WTC11 (cell line): Measurements from ENCODE around the gene SEMA3C.

ENCODE experiments used
- CTCF ChIP-seq: fragments of 200-600 bp; IDR thresholded peaks from 2 replicates; pipeline ENCODE4 v1.8.0; 2022; ENCODE audit warnings: antibody characterized with exemption
- E2F4 ChIP-seq: sonication (generic); formaldehyde crosslinking; IDR thresholded peaks from 2 replicates; pipeline ENCODE4 v1.8.1; 2022; ENCODE audit warnings: low read depth, mild to moderate bottlenecking, moderate library complexity, missing genetic modification reagents, borderline replicate concordance
- SP1 ChIP-seq: sonication (generic); formaldehyde crosslinking; conservative IDR thresholded peaks from 2 replicates; pipeline ENCODE4 v1.8.1; 2022; ENCODE audit warnings: missing genetic modification reagents

GRCh38 chr7:80883154-80884025 lies 35.5 kb downstream of the SEMA3C start:
- TF ChIP-seq E2F4 (CRISPR knock-in tag) (no peak), SP1 (CRISPR knock-in tag) (no peak), CTCF (no peak)
